Prostate gland (tissue), 2 donors: ENCODE measurements around the gene SSTR4. TPM values are rescaled to one million over a fixed set of nuclear protein-coding genes. Genes with fewer than 3 reads are reported as not detected.

Experiments
- DNase-seq: peaks from one replicate; pipeline ENCODE4 v3.0.0-alpha.2; 2019; ENCODE audit warnings: low spot score
- H3K27ac ChIP-seq, 2 donors: fragments of 200-600 bp; sonication (generic); 2 replicates each; pipeline ENCODE4 v1.5.1; 2017 to 2019
- H3K27me3 ChIP-seq: fragments of 200-600 bp; sonication (generic); replicated peaks from 2 replicates; pipeline ENCODE4 v1.5.1; 2019; ENCODE audit not compliant: insufficient read depth
- H3K36me3 ChIP-seq, 2 donors: fragments of 200-600 bp; sonication (generic); 1 replicate in 1 of 2; 2 replicates in 1 of 2; pipeline versions ENCODE4 v1.5.1 to v1.8.1; 2017 to 2019
- H3K4me1 ChIP-seq: fragments of 200-600 bp; sonication (generic); replicated peaks from 2 replicates; pipeline ENCODE4 v1.5.1; 2019
- H3K4me3 ChIP-seq, 2 donors: fragments of 200-600 bp; sonication (generic); 2 replicates each; pipeline ENCODE4 v1.5.1; 2017 to 2019
- H3K9me3 ChIP-seq: fragments of 200-600 bp; sonication (generic); 2 replicates; pipeline ENCODE4 v1.5.1; 2017
- CTCF ChIP-seq, 4 experiments: fragments of 200-600 bp in 2 of 4; fragments of 450-650 bp in 2 of 4; sonication (generic) in 2 of 4; IDR thresholded peaks; 1 replicate in 3 of 4; 2 replicates in 1 of 4; pipeline ENCODE4 v1.5.1; 2016 to 2019; ENCODE audit warnings: antibody characterized with exemption in 4 of 4, mild to moderate bottlenecking in 2 of 4, moderate library complexity in 2 of 4
- POLR2A ChIP-seq: fragments of 450-650 bp; IDR thresholded peaks from one replicate; pipeline ENCODE4 v1.6.1; 2016; ENCODE audit warnings: antibody characterized with exemption, mild to moderate bottlenecking
- POLR2AphosphoS5 ChIP-seq: sonication (generic); formaldehyde crosslinking; IDR thresholded peaks from one replicate; pipeline ENCODE4 v1.6.1; 2017; ENCODE audit warnings: antibody characterized with exemption
- WGBS: methylation state at CpG from one replicate; pipeline ENCODE4 v1.1.5; 2018; 5-methylcytosine and 5-hydroxymethylcytosine counted together
- intact Hi-C: fragments of 100-400 bp; cut with DNase I; formaldehyde crosslinking; loops from one replicate; pipeline ENCODE4 v1.14.2; 2022
- total RNA-seq, 2 donors: library from RNA; depleted of rRNA; stranded (reverse); fragments of >200 nt; gene quantifications; one replicate each; pipeline ENCODE4 v1.1.0, GENCODE V29; 2016

The SSTR4 gene
- total RNA-seq, 2 donors from 2014 or later: not detected

GRCh38 chr20:23071996-23072395 is 36.9 kb downstream of the SSTR4 start:
- H3K27me3 ChIP-seq: no peaks in the 10 kb centered on the region
- H3K27ac ChIP-seq: no peak overlapping the region
- intact Hi-C loops: no loop called here
- TF ChIP-seq POLR2AphosphoS5: no peak
- TF ChIP-seq CTCF (IDR thresholded peaks at IDR 0.05): no peak
- no peak for TF ChIP-seq POLR2A
- WGBS: 73% methylated on average over 4 of the region's 4 CpGs
- no peak overlapping the region for H3K4me3 ChIP-seq
- no peak for DNase-seq
- no peaks in the 10 kb centered on the region for H3K9me3 ChIP-seq
- no peaks in the 10 kb centered on the region for H3K4me1 ChIP-seq
- H3K36me3 ChIP-seq: no peaks in the 10 kb centered on the region

- H3K36me3 ChIP-seq: no peaks in the 10 kb centered on the region
- H3K9me3 ChIP-seq: no peaks in the 10 kb centered on the region
- intact Hi-C loops: no loop called here
- no peak overlapping the region for H3K4me3 ChIP-seq
- H3K4me1 ChIP-seq: no peaks in the 10 kb centered on the region
- no peak for TF ChIP-seq CTCF (IDR thresholded peaks at IDR 0.05)
- 50% methylated on average over 11 of the region's 11 CpGs for WGBS
- no peak overlapping the region for H3K27ac ChIP-seq
- no peak for DNase-seq
- H3K27me3 ChIP-seq: no peaks in the 10 kb centered on the region
Observed at GRCh38 chr20:23072892-23073586, 37.9 kb downstream of the SSTR4 start.

GRCh38 chr20:23074052-23074451 is 38.9 kb downstream of the SSTR4 start:
- Histone ChIP-seq H3K27me3 (no peaks in the 10 kb centered on the region), H3K9me3 (no peaks in the 10 kb centered on the region), H3K4me3 (no peak overlapping the region), H3K27ac (no peak overlapping the region), H3K4me1 (no peaks in the 10 kb centered on the region), H3K36me3 (no peaks in the 10 kb centered on the region)
- TF ChIP-seq CTCF (IDR thresholded peaks at IDR 0.05) (no peak), POLR2AphosphoS5 (no peak), POLR2A (no peak)
- intact Hi-C loops: no loop called here
- no peak for DNase-seq
- WGBS: 99% methylated on average over 3 of the region's 3 CpGs

GRCh38 chr20:23077277-23077676 is 42.2 kb downstream of the SSTR4 start:
- Histone ChIP-seq H3K4me3 (no peak overlapping the region), H3K27ac (no peak overlapping the region), H3K4me1 (no peaks in the 10 kb centered on the region), H3K9me3 (no peaks in the 10 kb centered on the region), H3K36me3 (no peaks in the 10 kb centered on the region), H3K27me3 (no peaks in the 10 kb centered on the region)
- no peak for TF ChIP-seq CTCF (IDR thresholded peaks at IDR 0.05)
- no peak for TF ChIP-seq POLR2AphosphoS5
- no peak for TF ChIP-seq POLR2A
- 89% methylated on average over 4 of the region's 4 CpGs for WGBS
- DNase-seq: no peak
- intact Hi-C loops: no loop called here

- Histone ChIP-seq H3K9me3 (no peaks in the 10 kb centered on the region), H3K27me3 (no peaks in the 10 kb centered on the region), H3K27ac (no peak overlapping the region), H3K36me3 (no peaks in the 10 kb centered on the region), H3K4me3 (no peak overlapping the region), H3K4me1 (no peaks in the 10 kb centered on the region)
- intact Hi-C loops: no loop called here
- no peak for DNase-seq
- WGBS: 69% methylated on average over 5 of the region's 5 CpGs
- TF ChIP-seq POLR2AphosphoS5: no peak
- no peak for TF ChIP-seq POLR2A
- no peak for TF ChIP-seq CTCF (IDR thresholded peaks at IDR 0.05)
Observed at GRCh38 chr20:23078351-23079015, 43.4 kb downstream of the SSTR4 start.
